Tongue (tissue), 2 donors: ENCODE results near the gene C7orf57. TPM values are rescaled to one million over a fixed set of nuclear protein-coding genes. Genes with fewer than 3 reads are reported as not detected.
A peak's percentile ranks its signal among the peaks of the same experiment; 100 is the strongest.

Experiments
- DNase-seq: peaks from one replicate; pipeline ENCODE4 v3.0.0-alpha.2; 2015
- total RNA-seq: library from RNA; depleted of rRNA; stranded (reverse); fragments of >200 nt; gene quantifications from one replicate; pipeline ENCODE4 v1.2.3, GENCODE V29; 2014

C7orf57 gene
- total RNA-seq, 1 donor from 2014 or later, result not detected

- no peak for DNase-seq
These were observed 50.1 kb downstream of the C7orf57 start for GRCh38 chr7:48085433-48085791.

GRCh38 chr7:48085942-48086341 is 50.6 kb downstream of the C7orf57 start:
- no peak for DNase-seq

GRCh38 chr7:48087349-48087748 is 52.0 kb downstream of the C7orf57 start:
- DNase-seq, result no peak

GRCh38 chr7:48088559-48089045 is 53.3 kb downstream of the C7orf57 start:
- peak; percentile 64 for DNase-seq

- peak; percentile 40 for DNase-seq
These were observed 54.0 kb downstream of the C7orf57 start, which contains the start of gene UPP1 for GRCh38 chr7:48089046-48090003. TSS of gene UPP1 (plus strand) at chr7:48089265. CDS start at chr7:48094784, 5,519 bp downstream.

GRCh38 chr7:48090095-48090805 is 54.9 kb downstream of the C7orf57 start:
- peak; percentile 14 for DNase-seq

- no peak for DNase-seq
These were observed 56.4 kb downstream of the C7orf57 start for GRCh38 chr7:48091506-48092433.

- DNase-seq, result peak; percentile 32
These were observed 59.5 kb downstream of the C7orf57 start for GRCh38 chr7:48094861-48095293.

- no peak for DNase-seq
These were observed 60.9 kb downstream of the C7orf57 start for GRCh38 chr7:48096273-48096672.

GRCh38 chr7:48097521-48098231 is 62.3 kb downstream of the C7orf57 start:
- no peak for DNase-seq

GRCh38 chr7:48098846-48099245 is 63.5 kb downstream of the C7orf57 start:
- DNase-seq, result no peak

GRCh38 chr7:48099781-48100180 is 64.4 kb downstream of the C7orf57 start:
- no peak for DNase-seq

GRCh38 chr7:48101352-48101751 is 66.0 kb downstream of the C7orf57 start:
- no peak for DNase-seq

GRCh38 chr7:48101968-48102367 is 66.6 kb downstream of the C7orf57 start:
- no peak for DNase-seq

GRCh38 chr7:48102530-48102929 is 67.2 kb downstream of the C7orf57 start:
- no peak for DNase-seq

GRCh38 chr7:48105045-48105444 is 69.7 kb downstream of the C7orf57 start:
- DNase-seq, result no peak

GRCh38 chr7:48106906-48107659 is 71.7 kb downstream of the C7orf57 start:
- DNase-seq, result no peak

GRCh38 chr7:48107926-48108472 is 72.7 kb downstream of the C7orf57 start:
- no peak for DNase-seq

GRCh38 chr7:48108959-48109847 is 73.9 kb downstream of the C7orf57 start:
- no peak for DNase-seq
